ENCODE results near the gene DCLK1.

Gene DCLK1

DNA sequence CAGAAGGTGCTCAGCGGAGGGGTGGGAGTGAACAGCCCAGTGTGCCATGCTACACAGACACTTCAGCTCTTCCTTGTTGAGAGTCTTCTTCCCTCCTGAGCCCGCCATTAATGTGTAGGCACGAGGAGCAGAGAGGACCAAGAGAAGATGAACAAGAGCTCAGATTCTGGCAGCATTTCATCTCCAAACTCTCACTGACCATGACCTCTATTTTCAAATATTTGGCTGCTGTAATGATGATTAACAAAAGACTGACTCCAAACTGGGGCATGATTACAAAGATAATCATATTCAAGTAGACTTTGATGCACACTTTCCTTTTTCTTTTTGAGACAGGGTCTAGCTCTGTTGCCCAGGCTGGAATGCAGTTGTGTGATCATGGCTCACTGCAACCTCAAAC is 236.5 kb downstream of the DCLK1 start:
- Histone ChIP-seq H3K9me3 (ENCODE audit: control insufficient read depth in 1 of 2, low read length in 2 of 2) (no peaks in the 10 kb centered on the region), H3K4me3 (ENCODE audit: low read depth in 1 of 2, low read length in 2 of 2) (no peak overlapping the region), H3K4me1 (ENCODE audit: control insufficient read depth in 1 of 2, insufficient read depth in 2 of 2, low read length in 2 of 2) (no peaks in the 10 kb centered on the region), H3K27ac (ENCODE audit: low read depth, low read length) (no peak overlapping the region), H3K9ac (ENCODE audit: low read depth in 1 of 2, low read length in 2 of 2) (no peak overlapping the region), H3K27me3 (ENCODE audit: control insufficient read depth in 1 of 2, insufficient read depth in 2 of 2, low read length in 2 of 2) (no peaks in the 10 kb centered on the region), H3K36me3 (ENCODE audit: control insufficient read depth in 1 of 2, insufficient read depth in 2 of 2, low read length in 2 of 2) (no peaks in the 10 kb centered on the region)

- no peaks in the 10 kb centered on the region for H3K36me3 ChIP-seq (ENCODE audit: control insufficient read depth in 1 of 2, insufficient read depth in 2 of 2, low read length in 2 of 2)
- no peaks in the 10 kb centered on the region for H3K9me3 ChIP-seq (ENCODE audit: control insufficient read depth in 1 of 2, low read length in 2 of 2)
- no peaks in the 10 kb centered on the region for H3K27me3 ChIP-seq (ENCODE audit: control insufficient read depth in 1 of 2, insufficient read depth in 2 of 2, low read length in 2 of 2)
- no peak overlapping the region for H3K4me3 ChIP-seq (ENCODE audit: low read depth in 1 of 2, low read length in 2 of 2)
- H3K27ac ChIP-seq (ENCODE audit: low read depth, low read length): no peak overlapping the region
- H3K9ac ChIP-seq (ENCODE audit: low read depth in 1 of 2, low read length in 2 of 2): no peak overlapping the region
- no peaks in the 10 kb centered on the region for H3K4me1 ChIP-seq (ENCODE audit: control insufficient read depth in 1 of 2, insufficient read depth in 2 of 2, low read length in 2 of 2)
Observed at GRCh38 chr13:35892837-35893814, 238.1 kb downstream of the DCLK1 start.

DNA sequence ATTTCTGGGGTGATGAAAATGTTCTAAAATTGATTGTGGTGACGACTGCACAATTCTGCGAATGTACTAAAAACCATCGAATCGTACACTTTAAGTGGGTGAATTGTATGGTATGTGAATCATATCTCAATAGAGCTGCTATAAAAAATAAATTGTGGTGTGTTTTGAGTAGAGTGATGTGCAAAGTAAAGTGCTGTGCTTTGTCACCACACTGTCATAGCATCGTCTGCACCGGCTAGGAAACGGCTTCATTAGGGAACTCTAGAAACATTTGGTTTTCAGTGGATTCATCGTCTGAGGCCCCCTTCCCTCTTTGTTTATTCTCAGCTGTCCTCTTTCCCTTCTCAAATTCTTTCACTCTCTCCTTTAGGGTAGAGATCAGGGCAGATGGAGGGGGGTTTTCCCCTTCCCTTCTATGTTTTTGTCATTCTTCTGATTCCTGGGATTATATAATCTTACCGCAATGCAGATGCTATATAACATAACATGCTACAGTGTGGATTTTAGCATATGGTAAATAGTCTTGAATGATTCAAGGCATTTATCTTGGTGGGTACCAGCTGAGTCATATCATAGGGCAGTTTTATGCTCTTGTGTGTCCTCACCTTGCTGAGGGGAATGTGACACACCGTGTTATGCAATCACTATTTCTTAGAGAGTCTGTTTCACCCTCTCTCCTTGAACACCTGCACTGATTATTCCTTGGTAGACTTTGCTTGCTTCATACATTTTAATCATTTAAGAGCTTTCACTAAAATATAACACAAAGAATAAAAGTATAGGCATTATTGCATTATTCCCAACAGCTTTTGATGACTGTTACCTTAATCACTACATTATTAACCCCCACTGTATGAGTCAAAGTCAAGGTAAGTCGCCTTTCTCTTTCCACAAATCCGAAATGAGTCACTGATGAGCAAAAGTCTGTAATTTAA is 239.4 kb downstream of the DCLK1 start:
- H3K27ac ChIP-seq (ENCODE audit: low read depth, low read length): no peak overlapping the region
- H3K9me3 ChIP-seq (ENCODE audit: control insufficient read depth in 1 of 2, low read length in 2 of 2): no peaks in the 10 kb centered on the region
- no peak overlapping the region for H3K4me3 ChIP-seq (ENCODE audit: low read depth in 1 of 2, low read length in 2 of 2)
- H3K36me3 ChIP-seq (ENCODE audit: control insufficient read depth in 1 of 2, insufficient read depth in 2 of 2, low read length in 2 of 2): no peaks in the 10 kb centered on the region
- no peak overlapping the region for H3K9ac ChIP-seq (ENCODE audit: low read depth in 1 of 2, low read length in 2 of 2)
- H3K4me1 ChIP-seq (ENCODE audit: control insufficient read depth in 1 of 2, insufficient read depth in 2 of 2, low read length in 2 of 2): no peaks in the 10 kb centered on the region
- H3K27me3 ChIP-seq (ENCODE audit: control insufficient read depth in 1 of 2, insufficient read depth in 2 of 2, low read length in 2 of 2): no peaks in the 10 kb centered on the region

- no peaks in the 10 kb centered on the region for H3K4me1 ChIP-seq (ENCODE audit: control insufficient read depth in 1 of 2, insufficient read depth in 2 of 2, low read length in 2 of 2)
- no peaks in the 10 kb centered on the region for H3K27me3 ChIP-seq (ENCODE audit: control insufficient read depth in 1 of 2, insufficient read depth in 2 of 2, low read length in 2 of 2)
- no peaks in the 10 kb centered on the region for H3K9me3 ChIP-seq (ENCODE audit: control insufficient read depth in 1 of 2, low read length in 2 of 2)
- H3K27ac ChIP-seq (ENCODE audit: low read depth, low read length): no peak overlapping the region
- H3K4me3 ChIP-seq (ENCODE audit: low read depth in 1 of 2, low read length in 2 of 2): no peak overlapping the region
- H3K36me3 ChIP-seq (ENCODE audit: control insufficient read depth in 1 of 2, insufficient read depth in 2 of 2, low read length in 2 of 2): no peaks in the 10 kb centered on the region
- H3K9ac ChIP-seq (ENCODE audit: low read depth in 1 of 2, low read length in 2 of 2): no peak overlapping the region
Observed at GRCh38 chr13:35889560-35889959, 241.6 kb downstream of the DCLK1 start.

GRCh38 chr13:35888981-35889380 is 242.2 kb downstream of the DCLK1 start:
- no peaks in the 10 kb centered on the region for H3K27me3 ChIP-seq (ENCODE audit: control insufficient read depth in 1 of 2, insufficient read depth in 2 of 2, low read length in 2 of 2)
- H3K4me1 ChIP-seq (ENCODE audit: control insufficient read depth in 1 of 2, insufficient read depth in 2 of 2, low read length in 2 of 2): no peaks in the 10 kb centered on the region
- H3K9me3 ChIP-seq (ENCODE audit: control insufficient read depth in 1 of 2, low read length in 2 of 2): no peaks in the 10 kb centered on the region
- no peaks in the 10 kb centered on the region for H3K36me3 ChIP-seq (ENCODE audit: control insufficient read depth in 1 of 2, insufficient read depth in 2 of 2, low read length in 2 of 2)
- no peak overlapping the region for H3K9ac ChIP-seq (ENCODE audit: low read depth in 1 of 2, low read length in 2 of 2)
- no peak overlapping the region for H3K27ac ChIP-seq (ENCODE audit: low read depth, low read length)
- no peak overlapping the region for H3K4me3 ChIP-seq (ENCODE audit: low read depth in 1 of 2, low read length in 2 of 2)

GRCh38 chr13:35888457-35888883 is 242.7 kb downstream of the DCLK1 start:
- H3K4me3 ChIP-seq (ENCODE audit: low read depth in 1 of 2, low read length in 2 of 2): no peak overlapping the region
- no peaks in the 10 kb centered on the region for H3K9me3 ChIP-seq (ENCODE audit: control insufficient read depth in 1 of 2, low read length in 2 of 2)
- no peak overlapping the region for H3K9ac ChIP-seq (ENCODE audit: low read depth in 1 of 2, low read length in 2 of 2)
- no peaks in the 10 kb centered on the region for H3K4me1 ChIP-seq (ENCODE audit: control insufficient read depth in 1 of 2, insufficient read depth in 2 of 2, low read length in 2 of 2)
- no peaks in the 10 kb centered on the region for H3K36me3 ChIP-seq (ENCODE audit: control insufficient read depth in 1 of 2, insufficient read depth in 2 of 2, low read length in 2 of 2)
- H3K27ac ChIP-seq (ENCODE audit: low read depth, low read length): no peak overlapping the region
- H3K27me3 ChIP-seq (ENCODE audit: control insufficient read depth in 1 of 2, insufficient read depth in 2 of 2, low read length in 2 of 2): no peaks in the 10 kb centered on the region

- no peaks in the 10 kb centered on the region for H3K27me3 ChIP-seq (ENCODE audit: control insufficient read depth in 1 of 2, insufficient read depth in 2 of 2, low read length in 2 of 2)
- H3K27ac ChIP-seq (ENCODE audit: low read depth, low read length): no peak overlapping the region
- no peak overlapping the region for H3K4me3 ChIP-seq (ENCODE audit: low read depth in 1 of 2, low read length in 2 of 2)
- no peaks in the 10 kb centered on the region for H3K9me3 ChIP-seq (ENCODE audit: control insufficient read depth in 1 of 2, low read length in 2 of 2)
- H3K36me3 ChIP-seq (ENCODE audit: control insufficient read depth in 1 of 2, insufficient read depth in 2 of 2, low read length in 2 of 2): no peaks in the 10 kb centered on the region
- no peak overlapping the region for H3K9ac ChIP-seq (ENCODE audit: low read depth in 1 of 2, low read length in 2 of 2)
- H3K4me1 ChIP-seq (ENCODE audit: control insufficient read depth in 1 of 2, insufficient read depth in 2 of 2, low read length in 2 of 2): no peaks in the 10 kb centered on the region
Observed at GRCh38 chr13:35887115-35887666, 244.0 kb downstream of the DCLK1 start.

DNA sequence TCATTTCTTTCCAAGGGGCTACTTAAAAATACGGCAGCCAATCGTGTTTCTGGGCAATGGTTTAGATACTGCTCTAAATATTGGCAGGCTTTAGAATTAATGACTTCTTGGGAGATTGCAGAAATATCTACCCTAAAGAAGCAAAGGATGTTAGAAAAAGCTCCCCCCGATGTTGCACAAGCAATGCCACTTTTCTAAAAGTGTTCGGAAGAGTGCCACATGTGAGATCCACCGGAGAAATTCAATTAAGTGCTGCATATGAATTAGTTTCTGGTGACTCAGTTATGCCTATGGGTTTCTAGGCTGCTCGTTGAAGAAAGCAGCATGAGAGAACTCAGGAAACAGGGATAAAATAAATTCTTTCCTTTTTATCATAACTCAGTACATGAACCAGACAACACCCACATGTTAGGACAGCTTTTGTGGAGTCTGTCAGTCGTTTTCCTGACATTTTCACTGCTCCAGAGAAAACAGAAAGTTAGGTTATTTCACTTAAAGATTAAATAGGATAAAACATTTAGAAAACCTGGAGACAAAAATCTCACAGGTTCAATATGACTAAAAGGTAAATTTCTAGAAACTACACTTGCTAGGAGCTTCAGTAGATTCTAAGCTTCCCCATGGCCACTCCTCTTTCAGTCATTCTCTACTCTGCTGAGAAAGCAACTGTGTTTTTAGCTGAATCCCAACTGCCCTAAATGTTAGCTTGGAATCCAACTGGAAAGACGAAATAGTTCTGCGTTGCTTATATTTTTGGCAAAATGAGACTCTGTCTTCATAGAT is 244.7 kb downstream of the DCLK1 start:
- no peaks in the 10 kb centered on the region for H3K4me1 ChIP-seq (ENCODE audit: control insufficient read depth in 1 of 2, insufficient read depth in 2 of 2, low read length in 2 of 2)
- no peaks in the 10 kb centered on the region for H3K36me3 ChIP-seq (ENCODE audit: control insufficient read depth in 1 of 2, insufficient read depth in 2 of 2, low read length in 2 of 2)
- no peak overlapping the region for H3K27ac ChIP-seq (ENCODE audit: low read depth, low read length)
- no peaks in the 10 kb centered on the region for H3K27me3 ChIP-seq (ENCODE audit: control insufficient read depth in 1 of 2, insufficient read depth in 2 of 2, low read length in 2 of 2)
- no peak overlapping the region for H3K9ac ChIP-seq (ENCODE audit: low read depth in 1 of 2, low read length in 2 of 2)
- no peaks in the 10 kb centered on the region for H3K9me3 ChIP-seq (ENCODE audit: control insufficient read depth in 1 of 2, low read length in 2 of 2)
- H3K4me3 ChIP-seq (ENCODE audit: low read depth in 1 of 2, low read length in 2 of 2): no peak overlapping the region

DNA sequence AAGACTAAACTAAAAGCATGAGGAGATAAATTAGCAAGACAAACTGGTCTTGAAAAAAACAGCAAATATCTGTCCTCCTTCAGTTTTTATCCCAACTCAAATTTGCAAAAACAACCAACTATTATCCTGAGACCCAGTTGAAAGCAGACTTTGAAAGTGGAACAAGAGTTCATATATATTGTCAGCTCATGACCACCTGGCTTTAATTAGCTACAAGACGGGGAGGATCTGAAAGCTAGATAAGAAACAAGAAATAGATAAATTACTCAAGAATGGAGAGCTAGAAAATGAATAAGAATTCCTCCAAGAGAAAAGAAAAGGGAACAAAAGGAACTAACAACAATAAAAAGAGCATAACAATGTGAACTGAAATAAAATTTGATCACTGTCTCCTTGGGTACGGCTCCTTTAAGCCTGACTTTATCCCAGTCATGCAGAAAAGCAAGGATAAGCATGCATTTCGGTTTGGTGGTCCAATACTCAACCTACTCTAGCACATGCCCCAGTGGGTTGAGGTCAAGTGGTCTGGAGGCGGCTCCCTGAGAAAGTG is 246.9 kb downstream of the DCLK1 start:
- H3K4me3 ChIP-seq (ENCODE audit: low read depth in 1 of 2, low read length in 2 of 2): no peak overlapping the region

More for the DNA sequence above, 246.9 kb downstream of the DCLK1 start:
- no peaks in the 10 kb centered on the region for H3K4me1 ChIP-seq (ENCODE audit: control insufficient read depth in 1 of 2, insufficient read depth in 2 of 2, low read length in 2 of 2)
- no peaks in the 10 kb centered on the region for H3K36me3 ChIP-seq (ENCODE audit: control insufficient read depth in 1 of 2, insufficient read depth in 2 of 2, low read length in 2 of 2)
- no peak overlapping the region for H3K27ac ChIP-seq (ENCODE audit: low read depth, low read length)
- no peaks in the 10 kb centered on the region for H3K27me3 ChIP-seq (ENCODE audit: control insufficient read depth in 1 of 2, insufficient read depth in 2 of 2, low read length in 2 of 2)
- no peak overlapping the region for H3K9ac ChIP-seq (ENCODE audit: low read depth in 1 of 2, low read length in 2 of 2)
- H3K9me3 ChIP-seq (ENCODE audit: control insufficient read depth in 1 of 2, low read length in 2 of 2): no peaks in the 10 kb centered on the region
